ENCODE data around the gene SGMS1. TPM values are rescaled to one million over a fixed set of nuclear protein-coding genes. Genes with fewer than 3 reads are reported as not detected.
A peak's percentile ranks its signal among the peaks of the same experiment; 100 is the strongest.

The SGMS1 gene
- total and polyA plus RNA-seq, 2 experiments from 2014 or later: 15.0 to 34.7 TPM

DNA sequence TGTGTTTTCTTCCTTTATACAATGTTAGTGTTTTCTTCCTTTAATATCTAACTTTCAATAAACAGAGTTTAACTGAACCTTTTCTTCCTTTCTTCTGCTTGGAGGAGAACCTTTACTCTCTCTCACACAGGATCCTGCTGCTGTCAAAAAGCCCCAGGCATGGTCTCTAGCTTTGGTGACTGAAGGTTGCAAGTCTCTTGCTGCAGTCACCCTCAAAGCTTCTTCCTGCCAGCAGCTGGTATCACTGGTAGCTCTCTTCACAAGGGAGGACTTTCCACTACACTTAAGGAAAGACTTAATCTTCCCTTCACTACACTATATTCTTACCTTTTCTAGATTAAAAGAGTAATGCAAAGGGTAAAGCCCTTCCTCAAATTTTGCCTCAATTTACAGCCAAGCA is 153.4 kb downstream of the SGMS1 start:
- ATAC-seq: peak; percentile 65
- Histone ChIP-seq H3K4me1 (ENCODE audit: insufficient read depth) (peaks cover 36% of the 10 kb centered on the region), H3K36me3 (ENCODE audit: insufficient read depth) (no peaks in the 10 kb centered on the region), H3F3A (replicated peaks; ENCODE audit: low read depth) (no peaks in the 10 kb centered on the region), H4K20me1 (replicated peaks; ENCODE audit: insufficient read depth) (no peaks in the 10 kb centered on the region), H3K4me3 (peak overlapping the region; percentile 6; the same call in 1 of the 2 replicates), H3K79me2 (replicated peaks; ENCODE audit: insufficient read depth) (peaks cover 12% of the 10 kb centered on the region), H3K27me3 (ENCODE audit: insufficient read depth) (no peaks in the 10 kb centered on the region), H2AFZ (no peak overlapping the region), H3K9me2 (ENCODE audit: insufficient read depth) (no peaks in the 10 kb centered on the region; the same call in 1 of the 2 replicates), H3K27ac (ENCODE audit: low read depth) (peak overlapping the region; percentile 86), H3K4me2 (peak overlapping the region; percentile 66)
- Mint-ChIP-seq H3K4me1 (peaks cover 48% of the 10 kb centered on the region), H3K27ac (peak overlapping the region; percentile 98), H3K27me3 (ENCODE audit: insufficient read depth, low read depth, poor library complexity) (no peaks in the 10 kb centered on the region), H3K4me3 (peak overlapping the region; percentile 52), H3K36me3 (ENCODE audit: low read depth) (no peaks in the 10 kb centered on the region), H3K9me3 (no peaks in the 10 kb centered on the region)
- TF ChIP-seq, protein P1, sequence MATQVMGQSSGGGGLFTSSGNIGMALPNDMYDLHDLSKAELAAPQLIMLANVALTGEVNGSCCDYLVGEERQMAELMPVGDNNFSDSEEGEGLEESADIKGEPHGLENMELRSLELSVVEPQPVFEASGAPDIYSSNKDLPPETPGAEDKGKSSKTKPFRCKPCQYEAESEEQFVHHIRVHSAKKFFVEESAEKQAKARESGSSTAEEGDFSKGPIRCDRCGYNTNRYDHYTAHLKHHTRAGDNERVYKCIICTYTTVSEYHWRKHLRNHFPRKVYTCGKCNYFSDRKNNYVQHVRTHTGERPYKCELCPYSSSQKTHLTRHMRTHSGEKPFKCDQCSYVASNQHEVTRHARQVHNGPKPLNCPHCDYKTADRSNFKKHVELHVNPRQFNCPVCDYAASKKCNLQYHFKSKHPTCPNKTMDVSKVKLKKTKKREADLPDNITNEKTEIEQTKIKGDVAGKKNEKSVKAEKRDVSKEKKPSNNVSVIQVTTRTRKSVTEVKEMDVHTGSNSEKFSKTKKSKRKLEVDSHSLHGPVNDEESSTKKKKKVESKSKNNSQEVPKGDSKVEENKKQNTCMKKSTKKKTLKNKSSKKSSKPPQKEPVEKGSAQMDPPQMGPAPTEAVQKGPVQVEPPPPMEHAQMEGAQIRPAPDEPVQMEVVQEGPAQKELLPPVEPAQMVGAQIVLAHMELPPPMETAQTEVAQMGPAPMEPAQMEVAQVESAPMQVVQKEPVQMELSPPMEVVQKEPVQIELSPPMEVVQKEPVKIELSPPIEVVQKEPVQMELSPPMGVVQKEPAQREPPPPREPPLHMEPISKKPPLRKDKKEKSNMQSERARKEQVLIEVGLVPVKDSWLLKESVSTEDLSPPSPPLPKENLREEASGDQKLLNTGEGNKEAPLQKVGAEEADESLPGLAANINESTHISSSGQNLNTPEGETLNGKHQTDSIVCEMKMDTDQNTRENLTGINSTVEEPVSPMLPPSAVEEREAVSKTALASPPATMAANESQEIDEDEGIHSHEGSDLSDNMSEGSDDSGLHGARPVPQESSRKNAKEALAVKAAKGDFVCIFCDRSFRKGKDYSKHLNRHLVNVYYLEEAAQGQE (IDR thresholded peaks at IDR 0.05; ENCODE audit: unreplicated experiment): no peak
- TF ChIP-seq JUNB (IDR thresholded peaks at IDR 0.05; ENCODE audit: unreplicated experiment): no peak
- no peak for TF ChIP-seq NANOG (IDR thresholded peaks at IDR 0.05; ENCODE audit: borderline replicate concordance)
- TF ChIP-seq ZNF331 (CRISPR knock-in tag; IDR thresholded peaks at IDR 0.05; ENCODE audit: low read depth): no peak
- TF ChIP-seq, protein P2, sequence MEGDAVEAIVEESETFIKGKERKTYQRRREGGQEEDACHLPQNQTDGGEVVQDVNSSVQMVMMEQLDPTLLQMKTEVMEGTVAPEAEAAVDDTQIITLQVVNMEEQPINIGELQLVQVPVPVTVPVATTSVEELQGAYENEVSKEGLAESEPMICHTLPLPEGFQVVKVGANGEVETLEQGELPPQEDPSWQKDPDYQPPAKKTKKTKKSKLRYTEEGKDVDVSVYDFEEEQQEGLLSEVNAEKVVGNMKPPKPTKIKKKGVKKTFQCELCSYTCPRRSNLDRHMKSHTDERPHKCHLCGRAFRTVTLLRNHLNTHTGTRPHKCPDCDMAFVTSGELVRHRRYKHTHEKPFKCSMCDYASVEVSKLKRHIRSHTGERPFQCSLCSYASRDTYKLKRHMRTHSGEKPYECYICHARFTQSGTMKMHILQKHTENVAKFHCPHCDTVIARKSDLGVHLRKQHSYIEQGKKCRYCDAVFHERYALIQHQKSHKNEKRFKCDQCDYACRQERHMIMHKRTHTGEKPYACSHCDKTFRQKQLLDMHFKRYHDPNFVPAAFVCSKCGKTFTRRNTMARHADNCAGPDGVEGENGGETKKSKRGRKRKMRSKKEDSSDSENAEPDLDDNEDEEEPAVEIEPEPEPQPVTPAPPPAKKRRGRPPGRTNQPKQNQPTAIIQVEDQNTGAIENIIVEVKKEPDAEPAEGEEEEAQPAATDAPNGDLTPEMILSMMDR (conservative IDR thresholded peaks at IDR 0.05; ENCODE audit: low read depth in 2 of 2): no peak
- no peak for TF ChIP-seq EZH2phosphoT487 (IDR thresholded peaks at IDR 0.05; ENCODE audit: unreplicated experiment)
- TF ChIP-seq POLR2AphosphoS5 (IDR thresholded peaks at IDR 0.05; ENCODE audit: low read depth): no peak
- TF ChIP-seq ZNF114 (CRISPR knock-in tag; IDR thresholded peaks at IDR 0.05): no peak
- peak; percentile 18 for DNase-seq (ENCODE audit: low spot score)

DNA sequence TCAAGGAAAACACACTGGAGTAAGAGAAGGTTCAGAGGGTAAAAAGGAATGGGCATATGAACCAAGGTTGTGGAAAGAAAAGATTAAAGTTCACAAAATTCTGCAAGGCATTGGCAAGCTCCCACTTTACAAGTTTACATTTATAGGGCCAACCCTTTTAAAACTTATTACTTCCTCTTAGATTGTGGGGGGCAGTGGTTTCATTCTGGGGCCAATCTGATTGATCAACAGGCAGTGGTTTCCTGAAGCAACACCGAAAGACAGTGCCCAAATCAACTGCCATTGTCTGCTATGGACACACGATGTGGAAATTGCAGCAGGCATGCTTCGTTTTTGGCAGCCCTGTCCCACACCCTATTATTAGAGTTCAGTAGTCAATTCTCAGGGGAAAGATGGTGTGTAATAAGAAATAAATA is 154.0 kb downstream of the SGMS1 start:
- no peak for DNase-seq (ENCODE audit: low spot score)
- no peak for ATAC-seq
- Mint-ChIP-seq H3K4me3 (no peak overlapping the region; the same call in 2 of the 3 replicates), H3K9me3 (no peaks in the 10 kb centered on the region), H3K27me3 (ENCODE audit: insufficient read depth, low read depth, poor library complexity) (no peaks in the 10 kb centered on the region), H3K27ac (peak overlapping the region; percentile 98), H3K4me1 (peaks cover 53% of the 10 kb centered on the region), H3K36me3 (ENCODE audit: low read depth) (no peaks in the 10 kb centered on the region)
- Histone ChIP-seq H3K27me3 (ENCODE audit: insufficient read depth) (no peaks in the 10 kb centered on the region), H3K36me3 (ENCODE audit: insufficient read depth) (no peaks in the 10 kb centered on the region), H3K79me2 (replicated peaks; ENCODE audit: insufficient read depth) (peaks cover 12% of the 10 kb centered on the region), H3F3A (replicated peaks; ENCODE audit: low read depth) (no peaks in the 10 kb centered on the region), H4K20me1 (replicated peaks; ENCODE audit: insufficient read depth) (no peaks in the 10 kb centered on the region), H3K27ac (ENCODE audit: low read depth) (no peak overlapping the region), H3K4me2 (peak overlapping the region; percentile 66; the same call in 1 of the 2 replicates), H3K4me1 (ENCODE audit: insufficient read depth) (peaks cover 36% of the 10 kb centered on the region), H2AFZ (no peak overlapping the region), H3K9me2 (ENCODE audit: insufficient read depth) (no peaks in the 10 kb centered on the region; the same call in 1 of the 2 replicates), H3K4me3 (no peak overlapping the region)
- TF ChIP-seq POLR2AphosphoS5 (IDR thresholded peaks at IDR 0.05; ENCODE audit: low read depth): no peak
- TF ChIP-seq NANOG (IDR thresholded peaks at IDR 0.05; ENCODE audit: borderline replicate concordance): no peak
- no peak for TF ChIP-seq EZH2 (IDR thresholded peaks at IDR 0.05; ENCODE audit: low read depth, unreplicated experiment)
